Esophagus (tissue), 2 donors: Measurements from ENCODE around the gene WEE2. TPM values are rescaled to one million over a fixed set of nuclear protein-coding genes. Genes with fewer than 3 reads are reported as not detected.

Experiments used
- H3K27ac ChIP-seq, 2 donors: one replicate each; pipeline ENCODE4 v1.5.1; 2013; ENCODE audit warnings: low read depth in 2 of 2, mild to moderate bottlenecking in 2 of 2, inconsistent platforms in 1 of 2, low read length in 1 of 2, moderate library complexity in 1 of 2
- H3K27me3 ChIP-seq, 2 donors: one replicate each; pipeline ENCODE4 v1.6.1; 2013; ENCODE audit warnings: low read length in 2 of 2, control low read depth in 1 of 2, mild to moderate bottlenecking in 1 of 2; ENCODE audit not compliant: insufficient read depth in 2 of 2, control insufficient read depth in 1 of 2
- H3K36me3 ChIP-seq, 2 donors: one replicate each; pipeline ENCODE4 v1.6.1; 2013; ENCODE audit warnings: low read length in 1 of 2; ENCODE audit not compliant: control insufficient read depth in 2 of 2, insufficient read depth in 2 of 2
- H3K4me1 ChIP-seq, 2 donors: one replicate each; pipeline ENCODE4 v1.6.1; 2013; ENCODE audit warnings: low read length in 1 of 2; ENCODE audit not compliant: control insufficient read depth in 2 of 2, insufficient read depth in 2 of 2
- H3K4me3 ChIP-seq, 2 donors: one replicate each; pipeline ENCODE4 v1.5.1; 2013; ENCODE audit warnings: low read length in 2 of 2, mild to moderate bottlenecking in 2 of 2, low read depth in 1 of 2, moderate library complexity in 1 of 2
- H3K9me3 ChIP-seq, 2 donors: one replicate each; pipeline ENCODE4 v1.6.1; 2013; ENCODE audit warnings: mild to moderate bottlenecking in 2 of 2, low read depth in 1 of 2, low read length in 1 of 2, moderate library complexity in 1 of 2; ENCODE audit not compliant: control insufficient read depth in 2 of 2, insufficient read depth in 1 of 2
- WGBS, 2 donors: extraction: QIAGEN DNeasy Blood & Tissue Kit; methylation state at CpG; one replicate each; pipeline ENCODE4 v1.1.7; 2013; 5-methylcytosine and 5-hydroxymethylcytosine counted together
- polyA plus RNA-seq, 2 donors: library from polyadenylated mRNA; stranded (reverse); fragments of 200-250 nt; gene quantifications; one replicate each; pipeline ENCODE4 v1.2.3, GENCODE V29; 2013
- donor health status: healthy with polysubstance abuse.
- donor health status: Bipolar disorder and iron deficiency.

WEE2 gene
- polyA plus RNA-seq, 2 donors: not detected

DNA sequence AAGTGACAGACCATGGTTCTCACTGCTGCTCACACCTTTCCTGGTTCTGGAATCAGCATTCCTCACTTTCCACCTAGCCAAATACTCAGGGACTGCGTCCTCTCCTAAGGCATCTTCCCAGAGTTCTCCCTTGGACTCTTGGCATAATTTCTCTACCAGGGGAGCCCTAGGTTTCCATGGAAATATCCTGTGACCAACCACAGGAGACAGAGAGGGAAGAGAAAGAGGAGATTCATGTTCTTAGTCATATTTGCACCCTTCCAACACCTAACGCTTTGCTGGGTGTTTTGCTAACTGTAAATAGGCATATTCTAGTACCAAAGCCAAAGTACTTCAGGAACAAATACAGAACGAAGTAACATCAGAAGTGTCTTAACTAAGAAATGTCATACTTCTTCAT lies 34.8 kb upstream of the WEE2 start:
- Histone ChIP-seq H3K36me3 (peaks cover 0 to 2% of the 10 kb centered on the region in 2 donors), H3K4me3 (no peak overlapping the region), H3K4me1 (peaks cover 3% of the 10 kb centered on the region in 2 donors), H3K9me3 (no peaks in the 10 kb centered on the region), H3K27ac (peak overlapping the region; percentile 63 to 65), H3K27me3 (no peaks in the 10 kb centered on the region)
- 89 to 91% methylated on average over 3 of the region's 3 CpGs for WGBS, 2 donors

DNA sequence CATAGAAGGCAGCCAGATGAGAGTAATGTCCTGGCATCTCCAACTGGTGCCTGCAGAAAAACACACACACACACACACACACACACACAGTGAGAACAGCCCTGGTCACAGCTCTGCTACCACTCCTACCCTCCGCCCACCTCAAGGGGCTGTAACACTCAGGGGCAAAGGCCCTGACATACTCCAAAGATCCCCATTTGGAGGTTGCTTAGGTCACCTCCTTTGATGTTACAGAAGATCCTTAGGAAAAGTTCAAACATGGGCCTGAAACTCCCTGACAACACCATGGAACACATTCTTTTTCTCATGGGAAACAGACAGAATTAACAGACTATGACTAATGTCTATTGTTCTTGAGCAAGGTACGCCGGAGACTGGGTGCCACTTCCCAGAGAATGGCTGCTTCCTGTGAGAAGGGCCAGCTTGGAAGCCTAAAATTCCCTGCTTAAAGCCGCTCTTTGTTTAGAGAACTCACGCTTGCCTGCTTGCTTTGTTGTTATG lies 33.9 kb upstream of the WEE2 start:
- H3K27ac ChIP-seq: peak overlapping the region; percentile 74 to 84
- H3K4me1 ChIP-seq: peaks cover 3% of the 10 kb centered on the region in 2 donors
- 62 to 75% methylated on average over 5 of the region's 5 CpGs for WGBS, 2 donors

DNA sequence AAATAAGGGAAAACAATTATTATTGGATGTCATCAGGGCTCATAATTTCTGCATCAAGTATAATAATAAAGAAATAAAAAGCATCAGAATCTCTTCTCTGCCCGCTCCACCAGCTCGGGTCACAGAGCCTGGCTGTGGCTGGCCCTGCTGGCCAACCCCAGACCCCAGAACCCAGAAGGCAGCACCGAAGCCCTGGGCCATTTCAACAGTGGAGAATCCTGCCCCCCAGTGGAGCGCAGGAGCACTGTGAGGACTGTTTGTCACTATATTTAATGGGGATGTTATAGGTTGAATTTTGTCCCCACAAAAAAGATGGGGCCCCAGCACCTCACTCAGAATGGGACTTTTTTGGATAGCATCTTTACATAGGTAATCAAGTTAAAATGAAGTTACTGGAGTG lies 33.5 kb upstream of the WEE2 start:
- Histone ChIP-seq H3K9me3 (no peaks in the 10 kb centered on the region), H3K27me3 (no peaks in the 10 kb centered on the region), H3K27ac (peak overlapping the region; percentile 74 to 84), H3K4me3 (no peak overlapping the region), H3K36me3 (peaks cover 0 to 2% of the 10 kb centered on the region in 2 donors), H3K4me1 (peaks cover 3% of the 10 kb centered on the region in 2 donors)
- 72 to 76% methylated on average over 4 of the region's 4 CpGs for WGBS, 2 donors

More for the DNA sequence above, 33.9 kb upstream of the WEE2 start:
- H3K36me3 ChIP-seq: peaks cover 0 to 2% of the 10 kb centered on the region in 2 donors
- peak overlapping the region in 1 of 2 donors; percentile 22 for H3K4me3 ChIP-seq
- H3K9me3 ChIP-seq: no peaks in the 10 kb centered on the region
- H3K27me3 ChIP-seq: no peaks in the 10 kb centered on the region

DNA sequence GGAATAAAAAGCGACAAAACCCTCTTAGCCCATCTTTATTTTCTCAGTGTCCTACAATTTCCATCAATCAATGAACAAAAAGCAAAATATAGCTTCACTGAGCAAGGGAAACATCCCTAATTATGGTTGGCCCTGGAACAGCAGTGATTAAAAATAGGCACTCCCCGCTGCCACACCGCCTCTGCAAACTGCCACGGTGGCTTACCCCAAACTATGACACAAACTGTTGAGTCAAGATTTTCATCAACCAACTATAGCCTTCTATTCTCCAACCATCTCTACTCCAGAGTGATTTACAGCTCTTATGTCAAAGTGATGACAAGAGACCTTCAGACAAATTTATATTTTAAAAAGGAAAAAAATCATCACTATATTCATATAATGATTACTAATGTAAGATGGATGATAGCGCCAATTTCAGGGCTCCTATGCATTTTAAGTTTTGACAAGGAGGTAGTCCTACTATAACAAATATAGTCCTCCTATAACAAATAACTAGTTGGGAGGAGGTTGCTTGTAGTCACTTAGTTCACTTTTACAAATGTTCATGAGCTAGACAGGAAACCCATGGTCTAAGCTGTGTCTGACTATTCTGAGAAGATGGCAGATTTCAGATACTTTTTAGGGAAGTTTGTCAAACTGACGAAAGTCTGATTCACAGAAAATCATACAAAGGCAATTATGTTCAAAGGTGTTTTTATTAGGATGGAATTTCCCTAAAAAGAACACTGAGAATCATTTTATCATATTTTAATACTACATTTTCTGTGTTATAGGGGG lies 32.5 kb upstream of the WEE2 start:
- Histone ChIP-seq H3K27ac (peak overlapping the region; percentile 74 to 84), H3K9me3 (no peaks in the 10 kb centered on the region), H3K27me3 (no peaks in the 10 kb centered on the region), H3K36me3 (peaks cover 0 to 1% of the 10 kb centered on the region in 2 donors), H3K4me1 (peaks cover 3% of the 10 kb centered on the region in 2 donors), H3K4me3 (no peak overlapping the region)
- WGBS, 2 donors: 72 to 79% methylated on average over 6 of the region's 6 CpGs

DNA sequence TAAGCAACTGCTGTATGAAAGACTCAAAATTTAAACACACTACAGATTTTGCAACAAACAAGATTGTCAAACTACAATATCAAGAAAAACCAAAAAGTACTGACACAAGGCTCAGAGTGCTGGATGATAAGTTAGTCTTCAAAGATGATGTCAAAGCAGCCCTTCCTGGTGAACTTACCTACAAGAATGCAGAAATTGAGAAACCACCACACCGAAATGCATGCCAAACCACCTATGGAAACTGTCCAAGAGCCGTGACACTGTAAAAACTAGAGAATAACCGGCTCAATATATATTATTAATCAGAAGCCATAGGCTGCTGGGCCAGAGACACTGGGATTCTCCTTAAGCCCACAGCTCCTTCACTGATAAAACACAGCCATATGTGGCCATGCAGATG lies 31.5 kb upstream of the WEE2 start:
- Histone ChIP-seq H3K4me1 (peaks cover 3% of the 10 kb centered on the region in 2 donors), H3K27me3 (no peaks in the 10 kb centered on the region), H3K36me3 (no peaks in the 10 kb centered on the region), H3K27ac (peak overlapping the region; percentile 21 to 82), H3K9me3 (no peaks in the 10 kb centered on the region), H3K4me3 (no peak overlapping the region)
- WGBS, 2 donors: 54 to 76% methylated on average over 3 of the region's 3 CpGs

DNA sequence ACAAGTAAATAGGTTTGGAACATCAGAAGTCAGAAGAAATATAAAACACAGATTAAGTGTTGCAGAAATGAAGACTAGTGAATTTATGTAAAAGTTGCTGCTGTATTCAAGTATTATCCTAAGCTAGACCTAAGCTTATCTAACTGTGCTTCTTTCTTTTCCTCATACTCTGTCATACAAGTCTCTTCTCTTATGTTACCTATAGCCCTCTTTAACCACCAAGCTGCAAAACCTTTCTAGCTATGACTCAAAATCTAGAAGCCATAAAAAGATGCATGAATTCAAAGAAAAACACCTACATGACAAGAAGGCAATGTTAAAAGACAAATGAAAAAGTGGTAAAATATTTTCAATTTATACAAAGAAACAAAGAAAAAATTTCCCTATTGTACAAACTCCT lies 29.1 kb upstream of the WEE2 start:
- Histone ChIP-seq H3K4me1 (peaks cover 0 to 3% of the 10 kb centered on the region in 2 donors), H3K4me3 (no peak overlapping the region), H3K36me3 (no peaks in the 10 kb centered on the region), H3K27ac (no peak overlapping the region), H3K27me3 (no peaks in the 10 kb centered on the region), H3K9me3 (no peaks in the 10 kb centered on the region)

DNA sequence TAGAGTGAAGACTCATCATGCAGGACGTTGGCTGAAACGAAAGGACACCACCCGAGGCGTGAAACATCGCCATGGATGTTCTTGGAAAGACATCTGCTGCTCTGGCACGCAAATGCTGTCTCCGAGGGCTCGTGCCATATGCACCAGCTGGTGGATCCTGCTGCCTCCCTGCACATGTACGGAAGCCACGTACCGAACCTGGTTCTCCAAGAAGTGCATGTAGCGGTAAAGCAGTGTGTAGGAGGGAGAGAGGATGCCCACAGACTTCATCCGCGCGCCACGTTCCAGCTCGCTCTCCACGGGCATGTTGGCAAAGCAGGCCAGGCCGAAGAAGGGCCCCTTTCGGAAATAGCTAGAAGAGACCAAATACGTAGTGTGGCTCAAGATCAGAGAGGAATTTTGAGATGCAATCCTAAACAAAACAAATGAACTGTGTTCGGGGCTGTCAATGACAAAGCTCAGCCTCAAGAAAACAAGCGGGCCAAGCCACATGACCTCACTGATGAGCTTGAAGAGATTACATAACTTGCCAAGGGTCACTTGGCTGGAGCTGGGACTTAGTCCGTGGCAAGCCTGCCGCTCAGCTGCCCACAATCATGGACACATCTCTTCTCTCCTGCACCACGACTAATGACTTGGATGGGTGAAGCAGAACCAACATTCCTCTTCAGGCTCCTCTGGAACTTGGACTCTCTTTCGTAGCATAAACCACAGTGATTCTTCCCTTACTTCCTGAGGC lies 22.7 kb upstream of the WEE2 start:
- H3K27me3 ChIP-seq: no peaks in the 10 kb centered on the region
- H3K27ac ChIP-seq: peak overlapping the region in 1 of 2 donors; percentile 0
- H3K36me3 ChIP-seq: peaks cover 0 to 7% of the 10 kb centered on the region in 2 donors
- WGBS, 2 donors: 83 to 85% methylated on average over 27 of the region's 27 CpGs
- H3K9me3 ChIP-seq: no peaks in the 10 kb centered on the region
- H3K4me1 ChIP-seq: peaks cover 0 to 4% of the 10 kb centered on the region in 2 donors
- no peak overlapping the region for H3K4me3 ChIP-seq

DNA sequence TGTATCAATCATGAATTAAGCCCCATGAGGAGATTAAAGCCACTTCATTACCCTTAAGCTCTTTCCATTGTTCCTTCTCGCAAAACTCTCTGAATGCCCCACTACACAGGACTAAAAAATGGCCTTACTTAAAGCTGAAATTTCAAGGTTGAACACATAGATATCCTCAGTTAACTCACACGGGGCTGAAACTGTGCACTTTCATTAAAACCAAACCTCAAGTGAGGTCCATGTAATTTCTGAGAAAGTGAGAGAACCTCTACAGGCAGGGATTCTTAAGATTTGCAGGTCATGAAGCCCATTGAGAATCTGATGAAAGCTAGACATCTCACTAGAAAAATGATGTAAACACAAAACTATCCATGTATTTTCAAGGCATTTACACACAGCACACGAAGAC lies 22.1 kb upstream of the WEE2 start:
- no peak overlapping the region for H3K27ac ChIP-seq
- H3K4me3 ChIP-seq: no peak overlapping the region
- no peaks in the 10 kb centered on the region for H3K9me3 ChIP-seq
- H3K4me1 ChIP-seq: peaks cover 0 to 4% of the 10 kb centered on the region in 2 donors
- H3K36me3 ChIP-seq: peaks cover 0 to 9% of the 10 kb centered on the region in 2 donors
- H3K27me3 ChIP-seq: no peaks in the 10 kb centered on the region
- WGBS, 2 donors: 84 to 88% methylated on average over 3 of the region's 3 CpGs

DNA sequence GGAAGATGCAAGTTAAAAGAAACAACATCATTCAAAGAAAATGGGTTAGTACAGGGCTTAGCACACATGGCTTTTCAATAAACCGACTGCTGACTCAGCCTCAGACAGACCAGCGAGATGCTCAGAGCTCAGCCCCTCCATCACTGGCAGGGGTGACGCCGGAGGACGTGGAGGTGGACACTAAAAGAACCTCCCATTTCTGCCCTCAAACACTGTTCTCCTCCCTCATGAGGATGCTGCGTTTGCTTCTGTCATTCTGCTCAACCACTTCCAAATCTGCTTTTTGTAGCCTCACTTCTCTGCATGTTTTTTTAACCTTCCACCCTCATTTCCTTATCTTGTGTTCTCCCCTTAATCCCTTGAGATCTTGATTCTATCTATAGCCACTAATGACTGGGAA lies 21.5 kb upstream of the WEE2 start:
- peaks cover 0 to 4% of the 10 kb centered on the region in 2 donors for H3K4me1 ChIP-seq
- no peaks in the 10 kb centered on the region for H3K9me3 ChIP-seq
- H3K4me3 ChIP-seq: no peak overlapping the region
- H3K27me3 ChIP-seq: no peaks in the 10 kb centered on the region
- no peak overlapping the region for H3K27ac ChIP-seq
- H3K36me3 ChIP-seq: peaks cover 0 to 10% of the 10 kb centered on the region in 2 donors
- 85 to 88% methylated on average over 6 of the region's 6 CpGs for WGBS, 2 donors
